HG03280 (cell line): Measurements from ENCODE around the gene SLC11A1.

Experiments used
- ATAC-seq: cut with Tn5 transposase; IDR thresholded peaks from one replicate; pipeline ENCODE4 v1.9.1; 2021; ENCODE audit warnings: mild to moderate bottlenecking, moderate library complexity; ENCODE audit not compliant: unreplicated experiment

SLC11A1 gene

DNA sequence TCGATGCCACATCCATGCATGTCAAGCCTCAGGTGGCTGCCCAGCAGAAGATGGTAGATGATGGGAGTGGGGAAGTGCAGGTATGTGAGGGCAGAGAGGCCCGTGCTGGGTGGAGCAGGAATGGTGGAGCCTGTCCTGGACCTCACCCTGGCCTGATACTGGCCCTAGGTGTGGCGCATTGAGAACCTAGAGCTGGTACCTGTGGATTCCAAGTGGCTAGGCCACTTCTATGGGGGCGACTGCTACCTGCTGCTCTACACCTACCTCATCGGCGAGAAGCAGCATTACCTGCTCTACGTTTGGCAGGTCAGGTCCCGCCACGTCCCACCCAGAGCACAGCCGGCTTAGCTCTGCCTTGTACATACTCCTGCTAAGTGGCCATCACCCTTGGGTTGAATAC lies 49.8 kb downstream of the SLC11A1 start:
- ATAC-seq, result no peak

DNA sequence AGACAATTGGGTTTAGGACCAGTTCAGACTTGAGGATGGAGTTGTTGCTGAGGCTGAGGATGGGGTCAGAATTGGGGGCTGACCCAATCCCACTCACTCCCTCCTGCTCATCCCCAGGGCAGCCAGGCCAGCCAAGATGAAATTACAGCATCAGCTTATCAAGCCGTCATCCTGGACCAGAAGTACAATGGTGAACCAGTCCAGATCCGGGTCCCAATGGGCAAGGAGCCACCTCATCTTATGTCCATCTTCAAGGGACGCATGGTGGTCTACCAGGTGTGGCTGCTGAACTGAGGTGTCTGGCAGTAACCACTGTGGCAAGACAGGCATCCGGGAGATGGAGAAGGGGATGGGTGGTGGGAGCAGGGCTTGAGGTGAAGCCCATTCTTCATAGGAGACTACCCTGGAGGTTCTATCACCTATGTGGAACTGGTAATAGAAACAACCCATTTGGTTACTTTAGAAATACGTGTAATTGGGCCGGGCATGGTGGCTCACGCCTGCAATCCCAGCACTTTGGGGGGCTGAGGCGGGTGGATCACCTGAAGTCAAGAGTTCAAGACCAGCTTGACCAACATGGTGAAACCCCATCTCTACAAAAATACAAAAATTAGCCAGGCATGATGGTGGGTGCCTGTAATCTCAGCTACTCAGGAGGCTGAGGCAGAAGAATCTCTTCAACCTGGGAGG lies 50.7 kb downstream of the SLC11A1 start:
- no peak for ATAC-seq

DNA sequence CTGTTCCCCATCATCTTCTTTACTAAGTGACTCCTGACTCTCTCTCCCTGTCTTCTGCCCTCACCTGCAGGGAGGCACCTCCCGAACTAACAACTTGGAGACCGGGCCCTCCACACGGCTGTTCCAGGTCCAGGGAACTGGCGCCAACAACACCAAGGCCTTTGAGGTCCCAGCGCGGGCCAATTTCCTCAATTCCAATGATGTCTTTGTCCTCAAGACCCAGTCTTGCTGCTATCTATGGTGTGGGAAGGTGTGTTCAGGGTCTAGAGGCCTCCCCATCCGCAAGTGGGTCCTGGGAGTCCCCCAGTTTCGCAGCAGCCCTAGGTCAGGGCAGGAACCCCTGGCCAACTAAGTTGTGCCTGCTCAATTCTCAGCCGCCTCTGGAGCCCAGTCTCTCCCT lies 52.4 kb downstream of the SLC11A1 start:
- ATAC-seq, result no peak

DNA sequence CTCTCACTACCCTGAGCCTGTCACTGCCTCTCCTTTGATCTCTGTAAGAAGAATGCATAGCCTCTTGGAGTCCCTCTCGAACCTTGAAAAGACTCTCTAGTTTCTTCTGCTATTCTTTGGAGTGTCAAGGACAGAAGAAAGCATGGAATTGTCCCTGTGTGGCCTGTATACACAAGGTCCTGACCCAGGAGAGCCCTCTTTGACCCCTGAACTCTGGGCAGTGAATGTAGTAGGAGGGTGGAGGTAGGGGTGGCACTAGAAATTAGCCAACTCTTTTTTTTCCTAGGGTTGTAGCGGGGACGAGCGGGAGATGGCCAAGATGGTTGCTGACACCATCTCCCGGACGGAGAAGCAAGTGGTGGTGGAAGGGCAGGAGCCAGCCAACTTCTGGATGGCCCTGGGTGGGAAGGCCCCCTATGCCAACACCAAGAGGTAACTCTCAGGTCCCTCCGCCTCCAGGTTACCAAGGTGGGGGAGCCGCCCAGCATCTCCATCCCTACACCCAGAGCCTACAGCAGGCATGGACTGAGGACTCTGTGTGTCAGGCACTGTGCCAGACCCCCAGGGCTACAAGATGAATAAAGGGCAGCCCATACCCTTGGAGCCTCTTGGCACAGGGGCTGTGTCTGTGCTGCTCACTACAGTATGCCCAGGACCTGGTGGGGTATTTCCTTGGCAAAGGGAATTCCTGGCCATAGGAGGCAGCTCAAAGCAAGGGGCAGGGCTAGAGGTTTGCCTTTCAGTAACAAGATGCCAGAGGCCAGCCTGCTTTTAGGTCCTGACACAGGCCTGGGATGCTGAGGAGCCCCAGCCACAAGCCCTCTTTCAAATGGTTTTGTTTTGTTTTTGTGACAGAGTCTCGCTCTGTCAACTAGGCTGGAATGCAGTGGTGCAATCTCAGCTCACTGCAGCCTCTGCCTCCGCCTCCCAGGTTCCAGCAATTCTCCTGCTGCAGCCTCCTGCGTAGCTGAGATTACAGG lies 53.2 kb downstream of the SLC11A1 start:
- ATAC-seq, result no peak

DNA sequence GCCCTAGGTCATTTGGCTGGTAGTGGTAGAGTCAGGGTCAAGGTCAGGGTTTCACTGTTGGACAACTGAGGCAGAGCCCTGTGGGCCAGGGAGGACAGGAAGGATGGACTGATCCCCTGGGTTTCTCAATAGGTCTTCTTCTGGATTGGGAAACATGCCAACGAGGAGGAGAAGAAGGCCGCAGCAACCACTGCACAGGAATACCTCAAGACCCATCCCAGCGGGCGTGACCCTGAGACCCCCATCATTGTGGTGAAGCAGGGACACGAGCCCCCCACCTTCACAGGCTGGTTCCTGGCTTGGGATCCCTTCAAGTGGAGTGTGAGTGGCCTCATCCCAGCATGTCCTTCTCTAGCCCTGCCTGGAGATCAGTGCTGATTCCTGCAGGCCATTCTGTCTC lies 54.9 kb downstream of the SLC11A1 start:
- ATAC-seq, result no peak

DNA sequence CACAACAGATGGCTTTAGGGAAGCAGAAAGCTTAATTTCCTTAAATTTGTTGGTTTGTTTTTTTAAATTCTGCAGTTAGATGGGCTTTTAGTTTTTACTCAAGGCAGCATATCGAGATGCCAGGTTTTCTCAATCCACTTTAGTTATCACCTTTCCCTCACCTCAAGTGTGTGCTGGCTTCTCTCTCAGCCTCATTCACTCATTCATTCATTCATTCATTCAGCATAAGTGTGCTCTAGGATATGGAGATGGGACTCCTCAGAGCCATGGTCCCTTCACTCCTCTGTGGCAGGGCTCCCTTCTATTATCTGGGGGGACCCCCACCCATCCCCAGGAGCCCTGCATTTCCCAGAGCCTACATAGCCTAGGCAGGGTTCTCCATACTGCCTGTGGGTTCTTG lies 55.9 kb downstream of the SLC11A1 start:
- no peak for ATAC-seq

DNA sequence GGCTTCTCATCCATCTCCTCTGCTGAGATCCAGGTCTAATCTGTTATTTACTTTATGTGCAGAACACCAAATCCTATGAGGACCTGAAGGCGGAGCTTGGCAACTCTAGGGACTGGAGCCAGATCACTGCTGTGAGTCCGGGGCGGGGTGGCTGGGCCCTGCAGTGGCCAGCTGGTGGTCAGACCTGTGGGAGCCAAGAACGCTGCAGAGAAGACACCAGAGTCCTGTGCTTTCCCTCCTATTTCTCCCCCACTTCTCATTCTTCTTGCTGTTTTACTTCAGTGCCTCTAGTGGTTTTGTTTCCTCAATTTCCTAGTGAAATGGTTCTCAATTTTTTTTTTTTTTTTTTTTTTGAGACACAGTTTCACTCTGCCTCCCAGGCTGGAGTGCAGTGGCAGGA lies 56.5 kb downstream of the SLC11A1 start:
- ATAC-seq, result no peak

DNA sequence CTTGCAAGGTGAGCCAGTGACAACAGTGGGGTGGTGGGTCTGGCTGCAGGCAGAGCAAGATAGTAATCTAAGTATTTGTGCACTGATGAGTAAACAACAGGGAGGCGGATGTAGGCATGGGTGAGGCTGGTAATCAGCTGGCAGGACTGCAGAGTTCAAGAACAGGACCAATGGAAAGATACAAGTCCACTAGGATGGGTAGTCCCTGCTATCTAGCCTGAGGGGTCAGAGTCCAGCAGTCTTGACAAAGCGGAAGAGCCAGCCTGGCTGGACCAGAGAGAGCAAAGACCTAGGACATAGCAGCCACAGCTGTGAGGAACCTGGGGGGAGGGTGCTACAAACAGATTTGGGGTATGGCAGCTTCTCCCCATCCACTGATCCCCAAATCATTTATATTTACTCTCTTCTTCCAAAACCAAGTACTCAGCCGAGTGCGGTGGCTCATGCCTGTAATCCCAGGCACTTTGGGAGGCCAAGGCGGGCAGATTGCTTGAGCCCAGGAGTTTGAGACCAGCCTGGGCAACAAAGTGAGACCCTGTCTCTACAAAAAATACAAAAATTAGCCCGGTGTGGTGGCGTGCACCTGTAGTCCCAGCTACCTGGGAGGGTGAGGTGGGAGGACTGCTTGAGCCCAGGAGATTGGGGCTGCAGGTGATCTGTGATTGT lies 62.8 kb downstream of the SLC11A1 start:
- ATAC-seq, result no peak

DNA sequence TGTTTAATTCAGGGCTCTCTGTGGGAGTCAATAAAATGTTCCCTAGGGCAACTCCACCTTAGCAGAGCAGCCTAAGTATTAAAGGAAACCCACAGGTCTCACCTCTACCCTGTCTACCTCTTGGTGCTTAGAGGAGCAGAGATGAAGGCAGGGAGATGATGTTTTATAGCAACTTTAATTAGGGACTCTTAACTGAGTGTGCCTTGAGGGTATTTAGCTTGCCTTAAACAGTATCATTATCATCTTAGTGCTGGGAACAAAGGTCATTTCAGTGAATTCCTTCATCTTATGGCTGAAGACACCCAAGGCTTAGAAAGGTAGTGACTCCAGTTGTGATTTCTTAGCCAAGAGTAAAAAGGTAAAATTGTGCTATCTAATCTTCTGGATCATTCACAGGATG lies 63.5 kb downstream of the SLC11A1 start:
- ATAC-seq, result no peak
